HL-60 (cell line): ENCODE results near the gene KRT12.

Experiments
- CTCF ChIP-seq: IDR thresholded peaks from one replicate; pipeline ENCODE4 v1.5.1; 2011; ENCODE audit warnings: low read length, control low read depth, inconsistent platforms; ENCODE audit not compliant: insufficient read depth
- GABPA ChIP-seq: IDR thresholded peaks from 2 replicates; pipeline ENCODE4 v1.6.1; 2012; ENCODE audit warnings: low read depth
- POLR2AphosphoS5 ChIP-seq: IDR thresholded peaks from 2 replicates; pipeline ENCODE4 v1.6.1; 2012; ENCODE audit warnings: low read depth
- REST ChIP-seq: IDR thresholded peaks from 2 replicates; pipeline ENCODE4 v1.6.1; 2012; ENCODE audit warnings: low read depth; ENCODE audit not compliant: insufficient replicate concordance

- TF ChIP-seq POLR2AphosphoS5 (no peak), CTCF (no peak), REST (no peak), GABPA (no peak)
These were observed 3.1 kb upstream of the KRT12 start for GRCh38 chr17:40870136-40870535.
